Measurements from ENCODE around the gene ABCF3.

Gene ABCF3

DNA sequence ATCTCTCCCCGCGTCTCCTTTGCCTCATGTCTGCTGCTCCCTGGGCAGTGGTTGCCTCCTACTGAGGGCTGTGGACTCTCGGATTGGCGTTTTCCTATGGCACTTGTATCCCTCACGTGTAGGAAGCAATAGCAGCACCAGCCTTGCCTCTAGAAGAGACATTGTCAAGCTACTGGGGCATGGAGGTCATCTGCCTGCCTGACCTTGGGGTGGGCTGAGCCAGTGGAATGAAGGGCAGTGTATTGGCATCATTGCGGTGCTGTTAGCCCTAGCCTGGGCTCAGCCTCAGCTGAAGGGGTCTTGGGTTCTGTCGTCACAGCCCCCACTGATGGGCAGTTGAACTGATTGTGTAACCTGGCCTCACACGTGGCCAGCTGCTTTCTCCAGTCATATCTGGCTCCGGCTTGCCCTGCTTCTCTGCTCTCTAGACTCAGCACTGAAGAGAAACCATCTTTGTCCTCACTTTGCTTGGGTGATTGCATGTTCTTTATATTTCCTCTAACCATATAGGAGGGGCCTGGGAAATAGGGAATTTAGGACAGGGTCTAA is 8.1 kb downstream of the ABCF3 start:
- TF ChIP-seq, protein P1, sequence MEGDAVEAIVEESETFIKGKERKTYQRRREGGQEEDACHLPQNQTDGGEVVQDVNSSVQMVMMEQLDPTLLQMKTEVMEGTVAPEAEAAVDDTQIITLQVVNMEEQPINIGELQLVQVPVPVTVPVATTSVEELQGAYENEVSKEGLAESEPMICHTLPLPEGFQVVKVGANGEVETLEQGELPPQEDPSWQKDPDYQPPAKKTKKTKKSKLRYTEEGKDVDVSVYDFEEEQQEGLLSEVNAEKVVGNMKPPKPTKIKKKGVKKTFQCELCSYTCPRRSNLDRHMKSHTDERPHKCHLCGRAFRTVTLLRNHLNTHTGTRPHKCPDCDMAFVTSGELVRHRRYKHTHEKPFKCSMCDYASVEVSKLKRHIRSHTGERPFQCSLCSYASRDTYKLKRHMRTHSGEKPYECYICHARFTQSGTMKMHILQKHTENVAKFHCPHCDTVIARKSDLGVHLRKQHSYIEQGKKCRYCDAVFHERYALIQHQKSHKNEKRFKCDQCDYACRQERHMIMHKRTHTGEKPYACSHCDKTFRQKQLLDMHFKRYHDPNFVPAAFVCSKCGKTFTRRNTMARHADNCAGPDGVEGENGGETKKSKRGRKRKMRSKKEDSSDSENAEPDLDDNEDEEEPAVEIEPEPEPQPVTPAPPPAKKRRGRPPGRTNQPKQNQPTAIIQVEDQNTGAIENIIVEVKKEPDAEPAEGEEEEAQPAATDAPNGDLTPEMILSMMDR (IDR thresholded peaks at IDR 0.05; ENCODE audit: insufficient read depth, low read depth, low read length, missing control alignments), result no peak
- DNase-seq (ENCODE audit: low read depth), result no peak
- no peak overlapping the region for H3K4me3 ChIP-seq (ENCODE audit: low read depth, low read length)

DNA sequence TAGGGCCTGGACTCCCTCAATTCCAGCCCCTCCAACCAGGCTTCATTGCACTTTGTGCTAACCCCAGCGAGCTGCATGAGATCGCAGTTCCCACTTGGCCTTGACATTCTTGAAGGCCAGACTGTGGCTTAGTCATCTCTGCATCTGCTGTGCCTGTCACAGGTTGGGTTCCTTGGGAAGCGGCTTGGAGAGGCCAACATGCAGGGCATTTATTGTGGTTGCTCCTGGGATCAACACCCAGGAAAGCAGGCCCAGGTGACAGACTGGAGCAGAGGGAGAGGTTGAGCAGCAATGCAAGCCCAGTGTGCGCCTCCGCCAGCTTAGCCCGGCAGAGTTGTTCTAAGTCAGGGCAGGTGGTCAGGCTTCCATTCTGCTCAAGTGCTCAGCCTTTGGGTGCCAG is 10.5 kb downstream of the ABCF3 start:
- TF ChIP-seq, protein P1 (IDR thresholded peaks at IDR 0.05; ENCODE audit: insufficient read depth, low read depth, low read length, missing control alignments), result no peak
- no peak overlapping the region for H3K4me3 ChIP-seq (ENCODE audit: low read depth, low read length)
- DNase-seq (ENCODE audit: low read depth), result no peak

DNA sequence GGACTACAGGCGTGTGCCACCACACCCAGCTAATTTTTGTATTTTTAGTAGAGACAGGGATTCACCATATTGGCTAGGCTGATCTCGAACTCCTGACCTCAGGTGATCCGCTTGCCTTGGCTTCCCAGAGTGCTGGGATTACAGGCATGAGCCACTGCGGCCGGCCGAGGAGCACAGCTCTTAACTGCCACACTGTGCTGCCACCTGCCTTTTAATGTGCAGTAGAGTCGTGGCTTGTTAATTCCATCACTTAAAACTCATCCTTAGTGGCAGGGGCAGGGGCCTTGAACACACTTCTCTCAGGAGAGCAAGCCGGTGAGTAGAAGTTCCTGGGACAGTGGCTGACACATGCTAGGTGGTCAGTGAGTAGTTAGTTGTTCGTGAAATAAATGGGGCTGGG is 12.5 kb downstream of the ABCF3 start:
- TF ChIP-seq, protein P1 (IDR thresholded peaks at IDR 0.05; ENCODE audit: insufficient read depth, low read depth, low read length, missing control alignments), result no peak
- no peak for DNase-seq (ENCODE audit: low read depth)
- no peak overlapping the region for H3K4me3 ChIP-seq (ENCODE audit: low read depth, low read length)

DNA sequence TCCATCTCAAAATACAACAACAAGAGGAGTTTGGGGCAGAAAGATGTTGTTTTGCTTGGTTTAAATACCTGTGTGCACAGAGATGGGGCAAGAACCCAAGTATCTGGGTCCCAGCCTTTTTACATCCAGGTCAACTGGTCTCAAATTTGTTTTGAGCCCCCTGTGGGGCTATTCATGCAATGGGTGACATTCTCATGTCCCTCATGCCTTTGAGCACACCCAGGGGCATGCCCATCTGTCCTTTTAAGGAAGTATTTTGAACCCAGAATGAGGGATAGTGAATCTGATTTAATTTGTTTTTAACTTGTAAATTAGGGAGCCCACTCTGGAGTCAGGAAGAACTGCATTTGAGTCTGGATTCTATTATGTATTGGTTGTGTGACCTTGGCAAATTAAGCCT is 14.8 kb downstream of the ABCF3 start:
- TF ChIP-seq, protein P1 (IDR thresholded peaks at IDR 0.05; ENCODE audit: insufficient read depth, low read depth, low read length, missing control alignments), result no peak
- no peak for DNase-seq (ENCODE audit: low read depth)
- H3K4me3 ChIP-seq (ENCODE audit: low read depth, low read length), result no peak overlapping the region

DNA sequence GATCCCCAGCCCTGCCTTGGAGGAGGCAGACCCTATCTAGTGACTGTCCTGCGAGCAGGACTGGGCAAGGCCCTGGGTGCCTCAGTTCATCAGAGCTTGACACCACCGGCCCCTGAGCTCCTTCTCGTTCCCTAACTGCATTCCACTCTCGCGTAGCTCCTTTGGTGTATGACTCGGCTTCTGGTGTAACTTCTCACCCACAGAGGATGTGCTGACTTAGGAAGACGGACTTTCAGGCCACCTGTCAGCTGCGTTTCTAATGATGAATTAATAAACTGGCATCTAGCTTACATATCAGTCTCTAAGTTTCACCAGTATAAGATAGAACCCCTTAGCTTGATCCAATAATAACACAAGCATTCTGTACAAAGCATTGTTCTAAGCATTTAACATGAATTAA is 17.5 kb downstream of the ABCF3 start:
- no peak for DNase-seq (ENCODE audit: low read depth)
- H3K4me3 ChIP-seq (ENCODE audit: low read depth, low read length), result no peak overlapping the region
- TF ChIP-seq, protein P1 (IDR thresholded peaks at IDR 0.05; ENCODE audit: insufficient read depth, low read depth, low read length, missing control alignments), result no peak

DNA sequence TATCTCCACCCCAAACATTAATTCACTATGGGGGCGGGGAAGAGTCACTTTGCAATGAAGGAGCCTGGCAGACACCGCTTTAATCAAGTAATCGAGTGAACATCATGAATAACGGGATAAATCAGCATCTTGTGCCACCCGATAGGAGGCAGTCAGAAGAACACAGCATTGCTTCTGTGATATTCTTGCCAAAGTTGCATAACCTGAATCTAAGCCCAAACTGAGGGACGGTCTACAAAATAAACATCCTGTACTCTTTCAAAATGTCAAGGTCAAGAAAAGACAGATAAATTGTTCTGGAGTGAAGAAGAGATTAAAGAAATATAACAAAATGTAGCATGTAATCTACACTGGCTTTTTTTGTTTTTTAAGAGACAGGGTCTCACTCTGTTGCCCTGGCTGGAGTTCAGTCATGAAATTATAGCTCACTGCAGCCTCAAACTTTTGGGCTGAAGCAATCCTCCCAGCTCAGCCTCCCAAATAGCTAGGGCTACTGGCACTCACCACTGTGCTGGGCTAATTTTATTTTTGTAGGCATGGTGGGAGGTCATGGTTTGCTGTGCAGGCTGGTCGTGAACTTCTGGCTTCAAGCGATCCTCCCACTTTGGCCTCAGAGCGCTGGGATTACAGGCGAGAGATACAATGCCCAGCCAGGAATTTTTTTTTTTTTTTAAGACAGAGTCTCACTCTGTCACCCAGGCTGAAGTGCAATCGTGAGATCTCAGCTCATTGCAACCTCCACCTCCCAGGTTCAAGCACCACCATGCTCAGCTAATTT is 23.3 kb downstream of the ABCF3 start:
- TF ChIP-seq, protein P1 (IDR thresholded peaks at IDR 0.05; ENCODE audit: insufficient read depth, low read depth, low read length, missing control alignments), result no peak
- no peak for DNase-seq (ENCODE audit: low read depth)
- H3K4me3 ChIP-seq (ENCODE audit: low read depth, low read length), result no peak overlapping the region

DNA sequence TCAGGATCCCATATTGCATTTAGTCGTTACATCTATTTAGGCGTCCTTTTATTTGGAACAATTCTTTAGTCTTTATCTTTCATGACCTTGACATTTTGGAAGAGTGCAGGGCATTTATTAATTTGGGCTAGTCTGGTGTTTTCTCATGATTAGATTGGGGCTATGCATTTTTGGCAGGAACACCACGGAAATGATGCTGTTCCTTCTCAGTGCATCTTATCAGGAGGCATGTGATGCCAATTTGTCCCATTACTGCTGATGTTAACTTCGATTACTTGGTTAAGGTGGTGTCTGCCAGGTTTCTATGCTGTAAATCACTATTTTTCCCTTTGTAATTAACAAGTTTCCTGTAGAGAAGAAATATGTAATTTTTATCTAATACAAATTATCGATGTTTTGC is 25.3 kb downstream of the ABCF3 start:
- no peak for DNase-seq (ENCODE audit: low read depth)
- TF ChIP-seq, protein P1 (IDR thresholded peaks at IDR 0.05; ENCODE audit: insufficient read depth, low read depth, low read length, missing control alignments), result no peak
- no peak overlapping the region for H3K4me3 ChIP-seq (ENCODE audit: low read depth, low read length)
